ENCODE results near the gene SARDH.

SARDH gene

DNA sequence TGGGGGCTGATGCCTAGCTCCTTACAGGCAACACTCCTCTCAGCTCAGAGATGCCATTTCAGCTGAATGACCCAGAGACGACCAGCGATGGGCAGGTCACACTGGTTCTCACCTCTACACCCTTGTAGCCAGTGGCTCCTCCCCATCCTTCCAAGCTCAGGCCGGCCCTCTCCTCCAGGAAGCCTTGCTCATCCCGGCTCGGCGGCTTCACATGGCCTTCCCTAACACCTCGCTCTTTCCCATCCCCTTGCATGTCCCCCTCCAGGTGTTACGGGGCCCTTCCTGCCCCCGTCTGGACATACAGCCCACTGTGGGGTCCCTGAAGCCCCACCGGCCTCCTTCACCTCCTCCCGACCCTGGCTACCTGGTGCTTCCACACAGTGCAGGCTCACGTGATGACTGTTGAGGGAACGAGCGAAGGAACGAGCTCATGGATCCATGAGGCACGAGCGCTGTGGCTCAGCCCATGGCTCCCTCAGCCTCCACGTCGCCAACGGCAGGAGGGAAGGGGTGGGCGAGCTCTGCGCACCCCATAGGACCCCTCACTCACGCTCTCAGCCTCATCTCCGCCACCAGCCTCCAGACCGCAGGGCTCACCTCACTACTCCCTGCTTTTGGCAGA lies 45.7 kb downstream of the SARDH start:
- DNase-seq (ENCODE audit: low read depth, low spot score): no peak

DNA sequence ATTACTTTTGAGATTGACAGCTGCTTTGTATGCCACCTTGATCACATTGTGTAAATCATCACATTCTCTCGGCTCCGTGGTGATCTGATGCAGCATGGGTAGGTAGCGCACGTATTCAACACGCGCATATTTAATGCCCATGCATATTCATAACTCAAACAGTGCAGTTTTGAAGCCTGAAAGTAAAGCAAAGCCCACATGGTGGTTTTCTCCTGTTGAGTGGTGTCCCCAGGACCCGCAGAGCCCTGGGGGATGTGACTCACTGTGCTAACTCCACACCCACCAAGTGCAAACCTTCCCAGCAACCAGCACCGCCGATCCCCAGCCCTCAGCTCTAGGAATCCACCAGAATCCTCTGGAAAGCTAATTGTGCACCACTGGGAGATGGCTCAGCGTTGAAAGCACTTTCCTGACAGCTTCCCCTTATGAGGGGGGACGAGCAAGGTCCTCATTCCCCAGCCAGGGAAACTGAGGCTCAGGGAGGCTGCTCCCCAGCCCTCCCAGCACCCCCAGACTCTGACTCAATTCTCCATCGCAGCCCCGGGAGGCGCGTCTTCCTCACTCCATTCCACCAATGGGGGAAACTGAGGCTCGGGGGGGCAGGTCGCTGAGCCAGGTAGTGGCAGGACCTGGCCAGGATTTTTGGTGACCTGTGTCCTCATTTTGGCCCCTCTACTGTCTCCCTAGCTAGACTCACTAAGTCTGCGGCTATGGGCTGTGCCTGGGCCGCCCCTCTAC lies 46.4 kb downstream of the SARDH start:
- no peak overlapping the region for H3K4me3 ChIP-seq (ENCODE audit: low read length)
- no peak for DNase-seq (ENCODE audit: low read depth, low spot score)

More for the DNA sequence above, 45.7 kb downstream of the SARDH start:
- no peak overlapping the region for H3K4me3 ChIP-seq (ENCODE audit: low read length)

DNA sequence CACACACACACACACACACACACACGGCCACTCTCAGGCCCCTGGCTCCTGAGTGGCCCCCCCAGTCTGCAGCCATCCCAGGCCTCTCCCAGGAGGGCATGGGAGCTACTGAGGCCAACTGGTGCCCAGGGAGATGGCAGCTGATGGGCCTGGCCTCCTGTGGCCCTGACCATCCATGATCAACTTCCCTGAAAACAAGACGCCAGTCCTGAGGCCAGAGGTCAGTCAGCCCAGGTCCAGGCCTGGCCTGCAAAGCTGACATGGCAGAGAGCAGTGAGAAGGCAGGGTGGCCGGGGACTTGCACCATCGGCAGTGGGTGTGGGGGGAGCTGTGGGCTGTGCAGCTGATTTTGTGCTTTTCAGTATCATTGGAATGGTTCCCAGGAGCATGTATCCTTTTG lies 47.0 kb downstream of the SARDH start:
- no peak for DNase-seq (ENCODE audit: low read depth, low spot score)
- no peak overlapping the region for H3K4me3 ChIP-seq (ENCODE audit: low read length)

DNA sequence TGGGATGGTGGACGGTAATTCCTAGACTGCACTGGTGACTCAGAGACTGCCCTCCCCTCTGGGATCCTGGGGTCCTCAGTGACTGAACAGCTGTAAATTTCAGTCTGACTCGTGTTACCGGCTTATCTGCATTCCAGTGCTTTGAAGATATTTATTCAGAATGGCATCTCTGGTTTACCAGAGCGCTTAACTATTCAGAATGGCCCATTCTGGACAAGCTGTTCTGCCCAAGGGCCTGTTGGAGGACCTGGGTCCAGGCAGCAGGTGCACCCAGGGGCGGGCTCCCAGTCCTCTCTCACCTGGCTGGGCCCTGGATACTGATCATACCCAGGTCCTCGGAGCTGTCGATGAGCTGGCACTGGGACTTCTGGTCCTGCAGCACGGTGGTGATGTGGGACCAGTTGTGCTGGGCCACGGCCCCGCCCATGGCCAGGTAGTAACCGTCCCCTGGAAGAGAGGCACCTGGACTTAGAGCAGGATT lies 48.0 kb downstream of the SARDH start:
- no peak for DNase-seq (ENCODE audit: low read depth, low spot score)
- no peak overlapping the region for H3K4me3 ChIP-seq (ENCODE audit: low read length)

DNA sequence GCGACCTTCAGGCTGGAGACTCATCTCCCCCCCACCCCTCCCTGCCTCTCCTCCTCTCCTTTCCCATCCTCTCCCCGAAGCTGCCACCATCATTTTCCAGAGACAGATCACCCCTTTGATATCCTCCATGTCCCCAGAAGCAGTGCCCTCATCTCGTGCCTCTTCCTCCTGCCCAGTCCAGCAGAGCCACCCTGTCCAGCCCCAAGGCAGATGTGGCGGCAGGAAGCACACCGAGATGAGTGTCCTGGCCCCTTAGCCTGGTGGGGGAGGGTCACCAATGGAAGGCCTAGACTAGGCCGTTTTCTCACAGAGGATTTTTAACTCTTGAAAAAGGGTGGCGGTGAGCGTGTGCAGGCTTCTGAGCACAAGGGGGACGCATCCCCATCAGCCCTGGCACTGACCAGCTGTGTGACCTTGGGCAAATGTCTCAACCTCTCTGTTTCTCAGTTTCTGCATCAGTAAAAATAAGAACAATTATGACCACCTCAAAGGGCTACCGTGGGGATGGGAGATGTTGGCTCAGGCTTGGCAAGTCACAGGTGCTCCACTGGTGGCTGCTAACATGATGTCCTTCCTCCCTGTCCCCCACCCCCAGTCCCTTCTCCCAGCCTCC lies 48.9 kb downstream of the SARDH start:
- no peak for DNase-seq (ENCODE audit: low read depth, low spot score)
- no peak overlapping the region for H3K4me3 ChIP-seq (ENCODE audit: low read length)

DNA sequence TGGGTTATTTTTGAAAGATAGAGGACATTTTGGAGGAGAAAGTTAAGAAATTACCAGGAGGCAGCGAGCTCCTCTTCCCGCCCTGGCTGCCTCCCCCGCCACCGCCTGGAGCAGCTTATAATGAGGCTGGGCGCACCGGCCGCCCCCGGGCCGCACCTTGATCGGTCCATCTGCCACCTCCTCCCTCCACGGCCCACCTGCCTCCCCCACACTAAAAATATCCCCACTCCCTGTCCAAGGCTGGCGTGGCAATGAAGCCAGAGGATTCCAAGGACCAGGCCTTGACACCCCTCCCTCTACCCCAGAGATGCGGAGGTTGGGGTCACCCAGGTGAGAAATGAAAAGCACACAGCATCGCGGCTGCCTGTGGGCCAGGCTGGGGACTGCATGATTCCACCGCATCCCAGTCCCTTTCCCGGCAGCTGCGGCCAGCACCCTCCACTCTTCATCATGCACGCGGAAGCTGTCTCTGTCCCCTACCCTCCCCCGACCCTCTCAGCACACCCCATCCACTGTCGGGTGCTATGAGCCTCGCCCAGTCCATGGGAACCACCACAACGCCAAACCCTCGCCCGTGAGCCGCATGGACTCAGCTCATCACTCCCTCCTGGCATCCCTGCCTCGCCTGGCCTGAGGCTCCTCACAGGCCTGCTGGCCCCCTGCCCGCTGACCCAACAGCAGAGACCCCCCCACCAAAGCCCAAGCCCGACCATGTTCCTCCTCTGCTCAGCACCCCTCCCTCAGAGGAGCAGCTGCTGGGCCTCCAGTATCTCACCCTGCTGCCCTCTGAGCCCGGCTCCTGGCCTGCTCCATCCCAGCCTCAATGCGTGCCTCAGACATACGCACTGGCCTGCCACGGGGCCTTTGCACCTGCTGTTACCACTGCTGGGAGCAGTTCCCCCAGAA lies 50.0 kb downstream of the SARDH start:
- no peak for DNase-seq (ENCODE audit: low read depth, low spot score)
- H3K4me3 ChIP-seq (ENCODE audit: low read length): no peak overlapping the region

DNA sequence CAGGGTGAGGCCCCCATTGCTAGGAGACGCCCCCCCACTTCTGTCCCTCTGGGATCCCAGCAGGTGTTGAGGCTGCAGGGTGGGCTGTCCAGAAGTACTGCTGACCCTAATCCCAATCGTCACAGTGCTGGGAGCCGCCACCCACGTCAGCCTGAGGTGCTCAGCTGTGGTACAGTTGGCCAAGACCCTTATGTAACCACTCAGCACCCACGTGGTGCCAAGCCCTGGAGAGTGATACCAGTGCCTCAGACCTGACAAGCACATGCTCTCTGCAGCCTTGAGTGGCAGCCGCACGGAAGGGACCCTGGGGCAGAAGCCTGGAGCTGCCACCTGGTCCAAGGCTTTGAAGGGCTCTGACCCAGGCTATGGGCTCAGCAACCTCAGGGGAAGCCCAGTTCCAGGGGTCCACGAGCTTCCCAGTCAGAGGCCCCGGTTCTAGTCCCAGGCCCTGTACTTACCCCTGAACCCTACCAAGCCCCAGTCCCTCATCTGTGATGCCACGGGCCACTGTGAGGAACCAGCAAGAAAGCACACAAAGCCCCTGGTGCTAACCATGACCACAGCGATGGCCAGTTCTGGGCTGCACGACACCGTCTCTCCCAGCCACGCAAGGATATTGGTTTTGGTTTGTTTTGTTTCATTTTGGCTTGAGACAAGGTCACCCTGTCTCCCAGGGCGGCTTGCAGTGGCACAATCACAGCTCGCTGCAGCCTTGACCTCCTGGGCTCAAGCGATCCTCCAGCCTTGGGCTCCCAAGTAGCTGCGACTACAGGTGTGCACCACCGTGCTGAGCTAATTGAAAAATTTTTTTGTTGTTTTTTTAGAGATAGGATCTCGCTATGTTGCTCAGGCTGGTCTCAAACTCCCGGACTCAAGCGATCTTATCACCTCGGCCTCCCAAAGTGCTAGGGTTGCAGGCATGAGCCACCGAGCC lies 51.2 kb downstream of the SARDH start:
- no peak overlapping the region for H3K4me3 ChIP-seq (ENCODE audit: low read length)
- DNase-seq (ENCODE audit: low read depth, low spot score): no peak

DNA sequence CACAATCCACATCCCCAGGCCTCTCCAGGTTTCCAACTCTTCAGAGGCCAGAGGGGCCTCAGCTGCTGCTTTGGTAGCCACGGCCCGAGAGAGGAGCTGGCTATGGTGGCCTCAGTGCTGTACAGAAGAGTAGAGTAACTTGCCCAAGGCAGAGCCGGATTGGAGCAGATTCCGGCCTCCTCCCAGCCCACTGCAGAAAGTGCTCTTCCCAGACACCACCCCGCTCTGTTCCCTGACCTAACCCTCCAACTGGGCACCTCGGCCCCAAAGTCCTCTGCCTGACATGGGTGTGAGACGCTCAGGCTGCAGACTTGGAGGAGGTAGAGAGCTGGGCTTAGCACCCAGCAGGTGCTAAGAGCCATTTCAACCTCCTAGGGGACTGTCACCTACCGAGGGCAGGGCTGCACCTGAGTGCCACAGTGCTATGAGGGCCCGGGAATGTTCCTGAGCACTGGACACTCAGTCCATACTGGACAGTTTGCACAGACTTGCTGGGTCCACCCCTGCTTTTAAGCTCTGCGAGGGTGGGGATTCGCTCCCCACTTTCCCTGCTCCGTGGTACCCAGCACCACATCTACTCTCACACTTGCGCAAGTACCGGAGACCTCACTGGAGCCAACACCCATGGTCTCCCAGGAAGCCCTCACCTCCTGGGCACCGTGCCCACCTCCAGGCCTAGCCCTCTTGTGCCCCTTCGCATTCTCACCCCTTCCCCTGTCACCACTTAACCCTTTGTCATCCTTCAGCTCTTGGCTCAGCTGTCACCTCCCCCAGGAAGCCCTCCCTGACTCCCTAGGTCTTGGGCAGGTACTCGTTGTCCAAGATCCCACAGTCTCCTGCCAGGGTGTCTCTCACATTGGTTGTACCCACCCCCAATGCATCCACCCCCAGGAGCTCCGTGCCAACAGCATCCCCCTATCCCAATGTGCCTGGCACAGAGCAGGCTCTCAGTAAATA lies 52.2 kb downstream of the SARDH start:
- no peak overlapping the region for H3K4me3 ChIP-seq (ENCODE audit: low read length)
- no peak for DNase-seq (ENCODE audit: low read depth, low spot score)

DNA sequence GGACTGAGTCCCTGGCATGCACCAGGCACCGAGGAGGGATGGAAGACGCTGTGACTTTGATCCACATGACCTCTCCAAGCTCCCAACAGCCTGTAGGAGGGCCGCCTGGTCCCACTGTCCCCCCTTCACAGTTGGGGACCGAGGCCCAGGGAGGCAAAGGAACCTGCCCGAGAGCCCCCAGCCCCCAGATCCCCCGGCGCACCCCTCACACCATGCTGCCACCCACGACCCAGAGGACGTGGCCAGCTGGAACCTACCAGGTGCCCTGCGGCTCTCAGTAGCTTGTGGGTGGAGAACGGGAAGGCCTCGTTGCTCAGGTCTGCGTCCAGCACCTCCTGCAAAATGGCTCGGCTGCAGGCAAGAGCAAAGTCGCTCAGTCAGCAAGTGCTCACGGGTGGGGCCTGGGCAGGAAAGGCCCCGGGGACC lies 53.2 kb downstream of the SARDH start:
- no peak overlapping the region for H3K4me3 ChIP-seq (ENCODE audit: low read length)

DNA sequence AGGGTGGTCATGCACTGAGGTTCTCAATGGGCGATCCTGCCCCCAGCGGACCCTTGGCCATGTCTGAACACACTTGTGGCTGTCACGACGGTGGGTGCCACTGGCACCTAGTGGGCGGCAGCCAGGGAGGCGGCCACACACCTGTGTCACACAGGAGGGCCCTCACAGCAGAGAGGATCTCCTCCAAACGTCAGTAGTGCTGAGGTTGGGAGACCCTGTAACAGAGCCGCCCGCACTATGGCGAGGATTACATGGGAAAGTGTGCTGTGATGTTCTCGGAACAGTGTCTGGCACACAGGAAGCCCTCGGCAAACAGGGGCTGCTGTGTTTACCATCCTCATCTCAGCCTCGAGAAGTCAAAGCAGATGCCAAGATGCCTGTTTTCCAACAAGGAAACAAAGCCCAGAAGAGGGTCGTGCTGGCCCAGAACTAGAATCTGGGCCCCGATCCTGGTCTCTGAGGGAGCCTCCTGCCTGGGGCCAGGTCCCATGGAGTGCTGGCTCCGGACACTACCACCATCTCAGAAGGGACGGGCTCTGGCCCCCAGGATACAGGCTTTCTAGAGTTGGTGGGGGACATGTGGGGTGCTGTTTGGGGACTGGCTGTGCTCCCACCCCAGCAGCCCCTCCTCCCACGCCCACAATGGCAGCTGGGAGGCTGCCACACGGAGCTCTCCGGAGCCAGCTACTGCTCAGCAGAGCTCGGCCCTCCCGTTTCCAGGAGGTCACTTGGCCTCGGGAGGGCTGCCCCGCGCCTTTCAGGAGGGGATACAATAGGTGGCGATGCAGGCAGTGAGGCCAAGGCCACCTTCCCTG lies 53.8 kb downstream of the SARDH start:
- no peak for DNase-seq (ENCODE audit: low read depth, low spot score)
- H3K4me3 ChIP-seq (ENCODE audit: low read length): peak overlapping the region; percentile 43

More for the DNA sequence above, 53.2 kb downstream of the SARDH start:
- no peak for DNase-seq (ENCODE audit: low read depth, low spot score)

DNA sequence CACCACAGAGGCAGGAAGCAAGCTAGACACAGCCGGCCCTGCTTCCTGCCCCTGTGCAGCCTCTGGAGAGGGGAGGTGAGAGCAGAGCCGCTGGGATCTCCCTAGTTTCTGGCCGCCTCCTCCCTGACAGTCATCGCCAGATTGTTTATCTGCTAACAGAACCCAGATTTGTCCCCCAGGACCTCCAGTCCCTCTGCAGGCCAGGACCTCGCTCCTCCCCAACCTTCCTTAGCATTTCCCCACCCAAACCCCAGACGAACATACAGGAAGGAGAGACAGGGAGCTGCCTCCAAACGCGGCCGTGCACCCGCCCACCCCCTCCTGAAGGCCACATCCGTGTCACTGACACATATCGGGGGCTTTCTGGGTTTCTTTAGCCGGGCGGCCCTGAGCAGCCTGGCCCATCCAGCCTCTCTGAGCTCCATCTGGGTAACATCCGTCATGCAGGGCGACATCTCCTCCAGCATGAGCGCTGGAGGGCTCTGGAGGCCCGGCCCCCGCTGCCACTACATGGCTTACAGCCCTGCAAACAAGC lies 54.5 kb downstream of the SARDH start:
- H3K4me3 ChIP-seq (ENCODE audit: low read length): peak overlapping the region; percentile 43
- peak; percentile 78 for DNase-seq (ENCODE audit: low read depth, low spot score)

DNA sequence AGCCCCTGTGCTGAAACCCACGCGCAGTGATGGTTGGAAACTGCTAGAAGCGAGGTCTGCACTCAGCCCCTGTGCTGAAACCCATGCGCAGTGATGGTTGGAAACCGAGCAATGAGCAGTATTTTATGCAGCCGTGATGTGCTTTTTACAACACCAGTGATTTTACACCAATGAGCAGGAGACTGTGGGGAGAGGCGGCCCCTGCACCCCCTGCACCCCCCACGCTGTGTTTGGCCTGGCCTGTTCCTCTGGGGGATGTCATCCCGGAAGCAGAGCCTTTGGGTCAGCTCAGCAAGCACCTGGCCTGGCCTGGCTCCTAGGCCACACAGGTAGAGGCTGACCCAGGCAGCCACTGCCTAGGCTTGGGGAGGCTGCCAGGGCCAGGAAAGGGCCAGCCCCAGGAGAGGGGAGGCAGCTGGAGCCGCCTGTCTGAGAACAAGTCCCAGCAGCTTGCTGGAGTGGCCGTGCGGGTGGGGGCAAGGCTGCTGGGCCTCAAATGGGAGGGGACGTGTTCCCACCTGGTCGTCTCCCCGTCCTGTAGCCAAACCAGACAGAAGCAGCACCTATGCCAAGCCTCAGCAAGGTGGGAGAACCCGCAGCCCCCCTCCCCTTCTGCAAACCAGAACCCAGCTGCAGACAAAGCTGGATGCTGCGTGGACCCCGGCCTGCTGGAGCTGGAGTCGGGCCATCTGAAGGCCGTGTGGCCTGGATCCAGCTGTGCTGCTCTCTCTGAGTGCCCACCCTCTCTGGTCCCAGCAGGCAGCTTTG lies 55.1 kb downstream of the SARDH start:
- H3K4me3 ChIP-seq (ENCODE audit: low read length): peak overlapping the region; percentile 43
- no peak for DNase-seq (ENCODE audit: low read depth, low spot score)

DNA sequence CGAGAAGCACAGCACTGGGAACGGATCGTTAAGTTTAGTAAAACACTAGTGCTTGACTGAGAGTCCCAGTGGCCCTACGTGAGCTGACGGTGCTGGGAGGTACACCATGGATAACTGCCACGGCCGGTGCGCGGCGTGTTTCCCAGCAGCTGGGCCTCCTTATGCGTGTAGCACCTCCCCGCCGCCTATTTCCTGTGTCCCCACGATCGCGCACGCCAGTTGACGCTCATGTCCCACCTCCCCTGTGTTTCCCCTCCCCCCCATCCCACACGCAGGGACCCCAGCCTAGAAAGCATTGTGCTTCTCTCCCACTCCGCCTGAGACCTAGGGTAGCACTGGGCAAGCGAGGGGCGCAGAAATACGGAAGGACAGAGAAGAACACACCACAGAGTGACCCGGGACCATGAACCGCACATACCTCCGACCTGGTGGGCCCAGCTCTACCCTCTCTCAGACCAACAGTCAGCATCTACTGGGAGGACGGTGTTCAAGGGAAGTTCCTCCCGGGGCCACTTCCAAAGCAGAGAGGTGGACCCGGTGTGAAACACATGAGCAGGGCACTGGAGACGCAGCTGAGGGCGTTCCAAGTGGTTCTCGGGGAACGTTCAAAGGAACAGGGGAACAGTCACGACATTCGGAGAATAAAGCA lies 56.4 kb downstream of the SARDH start:
- DNase-seq (ENCODE audit: low read depth, low spot score): no peak
- H3K4me3 ChIP-seq (ENCODE audit: low read length): no peak overlapping the region

DNA sequence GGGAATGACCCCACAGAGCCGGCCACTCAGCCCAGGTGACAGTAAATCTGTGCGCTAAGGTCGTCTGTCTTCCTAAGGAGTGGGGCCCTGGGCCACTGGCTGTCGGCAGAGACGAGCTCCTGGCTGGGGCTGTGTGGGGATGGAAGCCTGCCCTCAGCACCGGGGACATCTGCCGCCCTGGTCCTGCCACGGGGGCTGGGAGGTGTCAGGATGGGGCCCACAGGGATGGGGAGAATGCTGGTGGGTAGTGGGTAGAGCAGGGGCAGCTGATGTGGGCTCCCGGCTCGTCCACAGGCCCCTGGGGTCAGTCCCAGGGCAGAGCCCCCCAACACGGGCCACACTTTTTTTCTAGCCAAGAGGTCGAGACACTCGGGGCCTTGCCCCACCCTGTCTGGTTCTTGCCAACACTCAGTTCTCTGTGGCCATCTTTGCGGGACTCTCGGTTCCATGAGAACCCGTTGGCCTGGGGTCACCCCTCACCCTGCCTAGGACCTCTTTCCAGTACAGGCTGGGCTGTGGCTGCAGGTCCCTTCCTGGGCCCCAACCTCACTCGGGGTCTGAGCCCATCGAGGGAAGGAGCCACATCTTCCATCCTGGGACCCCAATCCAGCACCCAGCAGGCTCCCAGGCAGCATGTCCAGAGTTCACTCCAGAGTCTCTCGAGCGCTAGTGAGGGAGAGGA lies 57.0 kb downstream of the SARDH start:
- no peak for DNase-seq (ENCODE audit: low read depth, low spot score)

More for the DNA sequence above, 57.0 kb downstream of the SARDH start:
- H3K4me3 ChIP-seq (ENCODE audit: low read length): no peak overlapping the region
